Neural progenitor cell (in vitro differentiated cells): ENCODE data around the gene TMEM267. TPM values are rescaled to one million over a fixed set of nuclear protein-coding genes. Genes with fewer than 3 reads are reported as not detected.

Source experiments
- DNase-seq: peaks from one replicate; pipeline ENCODE4 v3.0.0-alpha.2; 2016; ENCODE audit warnings: low spot score
- H2AFZ ChIP-seq: fragments of 200-600 bp; sonication (generic); replicated peaks from 2 replicates; pipeline ENCODE4 v1.6.1; 2016; ENCODE audit warnings: antibody characterized with exemption
- H3F3A ChIP-seq: fragments of 200-600 bp; sonication (generic); 2 replicates; pipeline ENCODE4 v1.6.1; 2016; ENCODE audit warnings: antibody characterized with exemption, low read depth
- H3K27ac ChIP-seq: fragments of 200-600 bp; sonication (generic); 2 replicates; pipeline ENCODE4 v1.5.1; 2016; ENCODE audit warnings: mild to moderate bottlenecking
- H3K27me3 ChIP-seq: fragments of 200-600 bp; sonication (generic); 2 replicates; pipeline ENCODE4 v1.6.1; 2016; ENCODE audit warnings: mild to moderate bottlenecking, moderate library complexity
- H3K36me3 ChIP-seq: fragments of 200-600 bp; sonication (generic); 2 replicates; pipeline ENCODE4 v1.5.1; 2016
- H3K4me1 ChIP-seq: fragments of 200-600 bp; sonication (generic); 2 replicates; pipeline ENCODE4 v1.6.1; 2016; ENCODE audit warnings: mixed run types
- H3K4me2 ChIP-seq: fragments of 200-600 bp; sonication (generic); 2 replicates; pipeline ENCODE4 v1.6.1; 2016
- H3K4me3 ChIP-seq: fragments of 200-600 bp; sonication (generic); 2 replicates; pipeline ENCODE4 v1.5.1; 2016
- H3K79me2 ChIP-seq: fragments of 200-600 bp; sonication (generic); 2 replicates; pipeline ENCODE4 v1.6.1; 2016; ENCODE audit warnings: low read depth
- H3K9ac ChIP-seq: fragments of 200-600 bp; sonication (generic); 2 replicates; pipeline ENCODE4 v1.6.1; 2016
- H3K9me3 ChIP-seq: fragments of 200-600 bp; sonication (generic); 2 replicates; pipeline ENCODE4 v1.5.1; 2016; ENCODE audit warnings: low read depth
- H4K20me1 ChIP-seq: fragments of 200-600 bp; sonication (generic); 2 replicates; pipeline ENCODE4 v1.6.1; 2016; ENCODE audit warnings: low read depth
- H3K27ac Mint-ChIP-seq: 3 replicates; pipeline ENCODE4 v1.8.0; 2021; ENCODE audit warnings: mixed read lengths
- H3K27me3 Mint-ChIP-seq: 2 replicates; pipeline ENCODE4 v1.8.0; 2022; ENCODE audit warnings: low read depth, mild to moderate bottlenecking, inconsistent platforms, moderate library complexity, mixed read lengths; ENCODE audit not compliant: insufficient read depth
- H3K36me3 Mint-ChIP-seq: 3 replicates; pipeline ENCODE4 v1.8.0; 2021; ENCODE audit warnings: mixed read lengths
- H3K4me1 Mint-ChIP-seq: 3 replicates; pipeline ENCODE4 v1.8.0; 2021; ENCODE audit warnings: mixed read lengths
- H3K4me3 Mint-ChIP-seq: 3 replicates; pipeline ENCODE4 v1.8.0; 2021; ENCODE audit warnings: mild to moderate bottlenecking, moderate library complexity, mixed read lengths
- H3K9me3 Mint-ChIP-seq: 3 replicates; pipeline ENCODE4 v1.8.0; 2020; ENCODE audit warnings: mixed read lengths
- EZH2 ChIP-seq: fragments of 200-600 bp; sonication (generic); IDR thresholded peaks from 2 replicates; pipeline ENCODE4 v1.6.1; 2017; ENCODE audit warnings: antibody characterized with exemption, mild to moderate bottlenecking, moderate library complexity
- EZH2phosphoT487 ChIP-seq: fragments of 200-600 bp; sonication (generic); IDR thresholded peaks from 2 replicates; pipeline ENCODE4 v1.6.1; 2017; ENCODE audit warnings: antibody characterized with exemption
- total RNA-seq: library from RNA; depleted of rRNA; stranded (reverse); fragments of >200 nt; gene quantifications from 2 replicates; pipeline ENCODE4 v1.2.3, GENCODE V29; 2015; ENCODE audit warnings: low replicate concordance
- TF ChIP-seq, protein P1 (sequence below): fragments of 200-600 bp; sonication (generic); IDR thresholded peaks from 2 replicates; pipeline ENCODE4 v1.5.1; 2017; ENCODE audit warnings: antibody characterized with exemption, mild to moderate bottlenecking

TMEM267 gene
- total RNA-seq, 1 donor from 2014 or later, result 15.3 TPM

DNA sequence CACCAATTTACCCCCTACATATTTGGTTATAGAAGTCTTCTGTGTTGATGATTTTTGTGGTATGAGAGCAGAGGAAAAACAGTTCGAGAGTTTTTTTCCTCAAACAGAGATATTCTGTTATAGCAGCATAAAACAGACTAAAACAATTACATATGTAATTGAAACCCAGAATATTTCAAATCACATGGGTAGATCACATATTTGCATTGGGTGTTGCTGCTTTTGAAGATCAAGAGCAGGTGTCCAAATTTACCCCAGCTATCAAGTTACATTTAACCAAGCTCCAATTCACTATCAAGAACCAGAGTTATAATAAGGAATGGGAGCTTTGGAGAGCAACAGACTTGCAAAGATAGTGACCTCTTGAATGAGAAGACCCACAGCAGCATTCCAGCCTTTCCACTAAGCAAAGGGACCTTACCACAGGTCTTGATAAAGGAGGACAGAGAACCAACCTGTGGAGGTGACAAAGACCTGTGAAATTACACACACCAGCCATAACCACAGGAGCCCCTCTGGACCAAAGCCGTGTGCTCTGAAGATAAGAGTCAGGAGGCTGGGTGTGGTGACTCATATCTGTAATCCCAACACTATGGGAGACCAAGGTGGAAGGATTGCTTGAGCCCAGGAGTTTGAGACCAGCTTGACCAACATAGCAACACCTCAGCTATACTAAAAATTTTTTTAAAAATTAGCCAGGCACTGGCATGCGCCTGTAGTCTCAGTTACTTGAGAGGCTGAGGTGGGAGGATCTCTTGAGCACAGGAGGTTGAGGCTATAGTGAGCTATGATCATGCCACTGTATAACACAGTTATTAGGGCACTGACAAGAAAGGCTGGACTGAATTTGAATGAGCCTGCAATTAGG is 67.5 kb downstream of the TMEM267 start:
- no peak for DNase-seq

DNA sequence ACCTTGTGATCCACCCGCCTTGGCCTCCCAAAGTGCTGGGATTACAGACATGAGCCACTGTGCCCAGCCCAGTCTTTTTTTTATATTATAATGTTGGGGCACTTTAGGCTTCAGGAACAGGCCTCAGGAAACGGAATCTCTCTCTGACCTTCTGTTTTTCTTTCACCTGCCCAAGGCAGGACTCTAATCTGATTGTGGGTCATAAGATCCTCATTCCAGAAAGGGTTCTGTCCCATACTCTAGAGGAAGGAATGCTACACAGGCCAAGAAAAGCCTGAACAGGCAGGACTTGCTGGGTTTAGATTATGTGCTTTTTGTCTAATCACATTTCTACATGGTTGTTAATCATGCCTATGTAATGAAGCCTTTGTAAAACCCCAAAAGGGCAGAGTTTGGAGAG is 69.7 kb downstream of the TMEM267 start:
- Histone ChIP-seq H3K4me3 (no peak overlapping the region), H3K27me3 (no peaks in the 10 kb centered on the region), H3K27ac (no peak overlapping the region), H3K79me2 (no peaks in the 10 kb centered on the region), H3K4me2 (no peak overlapping the region), H3F3A (no peaks in the 10 kb centered on the region), H3K4me1 (no peaks in the 10 kb centered on the region), H4K20me1 (no peaks in the 10 kb centered on the region), H3K9me3 (no peaks in the 10 kb centered on the region), H3K9ac (no peak overlapping the region), H3K36me3 (no peaks in the 10 kb centered on the region), H2AFZ (no peak overlapping the region)
- H3K36me3 Mint-ChIP-seq, result no peaks in the 10 kb centered on the region
- TF ChIP-seq EZH2 (no peak), EZH2phosphoT487 (no peak)
- TF ChIP-seq, protein P1, sequence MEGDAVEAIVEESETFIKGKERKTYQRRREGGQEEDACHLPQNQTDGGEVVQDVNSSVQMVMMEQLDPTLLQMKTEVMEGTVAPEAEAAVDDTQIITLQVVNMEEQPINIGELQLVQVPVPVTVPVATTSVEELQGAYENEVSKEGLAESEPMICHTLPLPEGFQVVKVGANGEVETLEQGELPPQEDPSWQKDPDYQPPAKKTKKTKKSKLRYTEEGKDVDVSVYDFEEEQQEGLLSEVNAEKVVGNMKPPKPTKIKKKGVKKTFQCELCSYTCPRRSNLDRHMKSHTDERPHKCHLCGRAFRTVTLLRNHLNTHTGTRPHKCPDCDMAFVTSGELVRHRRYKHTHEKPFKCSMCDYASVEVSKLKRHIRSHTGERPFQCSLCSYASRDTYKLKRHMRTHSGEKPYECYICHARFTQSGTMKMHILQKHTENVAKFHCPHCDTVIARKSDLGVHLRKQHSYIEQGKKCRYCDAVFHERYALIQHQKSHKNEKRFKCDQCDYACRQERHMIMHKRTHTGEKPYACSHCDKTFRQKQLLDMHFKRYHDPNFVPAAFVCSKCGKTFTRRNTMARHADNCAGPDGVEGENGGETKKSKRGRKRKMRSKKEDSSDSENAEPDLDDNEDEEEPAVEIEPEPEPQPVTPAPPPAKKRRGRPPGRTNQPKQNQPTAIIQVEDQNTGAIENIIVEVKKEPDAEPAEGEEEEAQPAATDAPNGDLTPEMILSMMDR, result no peak
- no peaks in the 10 kb centered on the region for H3K4me1 Mint-ChIP-seq
- H3K9me3 Mint-ChIP-seq, result no peaks in the 10 kb centered on the region
- no peaks in the 10 kb centered on the region for H3K27me3 Mint-ChIP-seq
- no peak for DNase-seq
- H3K4me3 Mint-ChIP-seq, result no peak overlapping the region
- H3K27ac Mint-ChIP-seq, result no peak overlapping the region

More for the DNA sequence above, 67.5 kb downstream of the TMEM267 start:
- no peak overlapping the region for H3K27ac ChIP-seq
- Mint-ChIP-seq H3K4me3 (no peak overlapping the region), H3K4me1 (no peaks in the 10 kb centered on the region), H3K9me3 (no peaks in the 10 kb centered on the region), H3K27ac (no peak overlapping the region), H3K36me3 (no peaks in the 10 kb centered on the region), H3K27me3 (no peaks in the 10 kb centered on the region)
- no peak overlapping the region for H3K9ac ChIP-seq
- no peak overlapping the region for H3K4me2 ChIP-seq
- H3K36me3 ChIP-seq, result no peaks in the 10 kb centered on the region
- H3F3A ChIP-seq, result no peaks in the 10 kb centered on the region
- no peak overlapping the region for H2AFZ ChIP-seq
- no peaks in the 10 kb centered on the region for H3K9me3 ChIP-seq
- H3K27me3 ChIP-seq, result no peaks in the 10 kb centered on the region
- no peaks in the 10 kb centered on the region for H3K79me2 ChIP-seq
- no peaks in the 10 kb centered on the region for H3K4me1 ChIP-seq
- no peak overlapping the region for H3K4me3 ChIP-seq
- no peak for TF ChIP-seq EZH2
- TF ChIP-seq, protein P1, result no peak
- no peak for TF ChIP-seq EZH2phosphoT487
- H4K20me1 ChIP-seq, result no peaks in the 10 kb centered on the region

DNA sequence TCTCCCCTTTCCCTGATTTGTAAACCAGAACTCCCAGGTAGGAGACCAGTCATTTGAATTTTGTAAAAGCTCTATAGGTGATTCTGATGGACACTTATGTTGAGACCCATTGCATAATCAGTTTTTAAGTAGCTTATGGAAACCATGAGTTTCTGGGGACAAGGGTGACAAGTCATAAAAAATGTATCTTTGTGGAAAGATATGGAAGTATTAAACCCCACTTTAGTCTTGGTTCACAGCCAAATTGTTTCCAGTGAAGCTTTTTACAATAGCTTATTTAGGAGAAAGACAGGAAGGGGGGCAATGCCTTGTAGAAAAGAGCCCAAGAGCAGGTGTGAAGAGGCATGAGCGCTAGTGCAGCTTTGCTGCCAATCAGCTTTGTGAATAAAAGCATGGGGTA is 71.0 kb downstream of the TMEM267 start:
- H3K4me2 ChIP-seq, result no peak overlapping the region
- no peaks in the 10 kb centered on the region for H3K9me3 ChIP-seq
- no peak overlapping the region for H3K27ac ChIP-seq
- Mint-ChIP-seq H3K27me3 (peaks cover 3% of the 10 kb centered on the region), H3K4me1 (no peaks in the 10 kb centered on the region), H3K27ac (no peak overlapping the region), H3K9me3 (no peaks in the 10 kb centered on the region), H3K4me3 (no peak overlapping the region), H3K36me3 (no peaks in the 10 kb centered on the region)
- H3F3A ChIP-seq, result no peaks in the 10 kb centered on the region
- H3K4me3 ChIP-seq, result no peak overlapping the region
- no peak for DNase-seq
- H3K9ac ChIP-seq, result no peak overlapping the region
- no peaks in the 10 kb centered on the region for H3K27me3 ChIP-seq
- TF ChIP-seq, protein P1, result no peak
- TF ChIP-seq EZH2phosphoT487, result no peak
- TF ChIP-seq EZH2, result no peak
- no peak overlapping the region for H2AFZ ChIP-seq
- H4K20me1 ChIP-seq, result no peaks in the 10 kb centered on the region
- H3K36me3 ChIP-seq, result no peaks in the 10 kb centered on the region
- H3K4me1 ChIP-seq, result no peaks in the 10 kb centered on the region
- no peaks in the 10 kb centered on the region for H3K79me2 ChIP-seq
